ENCODE data around the gene BCAR1. TPM values are rescaled to one million over a fixed set of nuclear protein-coding genes. Genes with fewer than 3 reads are reported as not detected.
"Not testable (repeated sequence)": the region's sequence is repeated elsewhere in the genome, so short reads cannot be mapped to it uniquely, and the experiment has no call there.

BCAR1 gene
- total RNA-seq, 2 experiments from 2014 or later, result 0.04 TPM; not detected in 1

DNA sequence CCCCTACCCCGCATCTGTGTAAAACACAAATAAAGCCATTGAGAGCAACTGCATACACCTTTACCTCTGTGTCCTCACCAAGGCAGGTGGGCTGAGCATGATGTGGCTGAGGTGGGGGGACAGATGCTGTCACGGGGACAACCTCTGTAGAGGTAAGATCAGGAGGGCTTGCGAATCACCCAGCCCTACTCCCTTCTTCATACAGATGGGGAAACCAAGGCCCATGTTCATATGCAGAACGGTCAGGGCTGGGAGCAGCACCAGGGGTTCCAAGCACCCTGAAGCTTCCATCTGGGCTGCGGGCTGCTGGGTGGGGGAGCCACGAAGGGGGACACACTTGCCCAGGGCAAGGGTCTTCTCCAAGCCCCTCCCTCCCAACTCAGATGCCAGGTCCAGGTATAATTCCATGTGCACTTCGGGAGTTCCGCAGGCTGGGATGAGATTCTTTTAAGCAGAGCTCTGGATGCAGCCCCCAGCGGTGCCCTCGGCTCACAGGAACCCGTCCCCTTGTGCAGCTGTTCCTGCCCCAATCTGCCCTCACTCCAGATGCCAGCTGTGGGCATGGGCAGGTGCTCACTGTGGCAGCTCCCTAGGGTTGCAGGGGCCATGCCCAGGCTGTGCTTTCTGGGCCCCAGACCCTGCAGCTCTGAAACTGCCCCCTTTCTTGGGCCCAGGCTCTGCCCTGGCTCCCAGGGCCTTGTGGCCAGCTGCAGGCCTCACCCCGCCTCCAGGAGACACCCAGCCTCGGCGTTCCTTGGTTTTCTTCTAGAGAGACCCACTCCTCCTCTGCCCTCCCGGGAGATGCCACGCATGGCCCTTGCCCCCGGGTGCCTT lies 23.1 kb downstream of the BCAR1 start:
- no peaks in the 10 kb centered on the region for H3K36me3 Mint-ChIP-seq (ENCODE audit: low read depth)
- H3K27ac Mint-ChIP-seq, result no peak overlapping the region
- no peak for DNase-seq
- POLR2A ChIA-PET, result no interaction called here
- CTCF ChIA-PET, result interaction anchor here (1.1 to 1.6 kb wide), 2 partner anchors 8 to 28 kb away, joined by 3 to 4 read pairs; no protein-coding TSS in a partner anchor
- H3K9me3 Mint-ChIP-seq, result no peaks in the 10 kb centered on the region
- H3K27me3 Mint-ChIP-seq, result no peaks in the 10 kb centered on the region
- no peaks in the 10 kb centered on the region for H3K4me1 Mint-ChIP-seq
- H3K4me3 Mint-ChIP-seq, result no peak overlapping the region

DNA sequence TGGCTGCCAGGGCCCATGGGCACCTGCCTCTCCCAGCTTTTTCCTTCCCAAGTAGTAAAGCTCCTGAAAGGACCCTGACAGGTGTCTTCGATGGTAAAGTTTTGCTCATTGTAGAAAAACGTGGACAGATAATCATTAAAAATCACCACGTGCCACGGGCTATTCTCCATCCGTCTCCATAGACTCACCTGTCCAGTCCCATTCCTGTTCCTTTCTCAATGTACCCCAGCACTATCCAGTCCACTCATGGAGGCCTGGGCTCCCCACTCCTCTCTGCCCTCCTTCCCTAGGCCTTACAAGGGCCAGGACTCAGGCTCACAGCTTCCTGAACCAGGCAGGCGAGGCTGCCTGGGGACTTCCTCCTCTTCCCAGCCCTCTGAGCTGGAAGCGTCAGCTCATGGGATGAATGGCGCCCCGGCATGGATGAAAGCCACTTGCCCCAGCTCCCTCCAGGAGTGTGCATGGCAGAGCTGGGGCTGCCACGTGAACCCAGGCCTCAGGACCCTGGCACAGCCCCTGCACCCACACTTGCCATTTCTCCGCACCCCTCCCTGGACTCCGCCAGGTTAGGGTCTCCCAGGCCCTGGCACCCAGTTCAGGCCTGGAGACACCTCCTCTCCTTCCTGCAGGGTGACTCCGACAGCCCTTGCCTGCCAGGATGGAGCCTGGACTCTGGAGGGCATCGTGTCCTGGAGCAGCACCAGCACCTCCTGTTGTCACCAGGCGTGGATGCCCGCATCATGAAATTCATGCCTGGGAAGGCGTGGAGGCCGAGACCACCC lies 23.9 kb downstream of the BCAR1 start:
- Mint-ChIP-seq H3K27me3 (no peaks in the 10 kb centered on the region), H3K4me3 (no peak overlapping the region), H3K4me1 (no peaks in the 10 kb centered on the region), H3K27ac (no peak overlapping the region), H3K36me3 (ENCODE audit: low read depth) (no peaks in the 10 kb centered on the region), H3K9me3 (no peaks in the 10 kb centered on the region)
- no peak for DNase-seq
- POLR2A ChIA-PET, result no interaction called here
- CTCF ChIA-PET, result interaction anchor here (1.6 kb wide), 1 partner anchor 28 kb away, joined by 4 read pairs; no protein-coding TSS in a partner anchor

DNA sequence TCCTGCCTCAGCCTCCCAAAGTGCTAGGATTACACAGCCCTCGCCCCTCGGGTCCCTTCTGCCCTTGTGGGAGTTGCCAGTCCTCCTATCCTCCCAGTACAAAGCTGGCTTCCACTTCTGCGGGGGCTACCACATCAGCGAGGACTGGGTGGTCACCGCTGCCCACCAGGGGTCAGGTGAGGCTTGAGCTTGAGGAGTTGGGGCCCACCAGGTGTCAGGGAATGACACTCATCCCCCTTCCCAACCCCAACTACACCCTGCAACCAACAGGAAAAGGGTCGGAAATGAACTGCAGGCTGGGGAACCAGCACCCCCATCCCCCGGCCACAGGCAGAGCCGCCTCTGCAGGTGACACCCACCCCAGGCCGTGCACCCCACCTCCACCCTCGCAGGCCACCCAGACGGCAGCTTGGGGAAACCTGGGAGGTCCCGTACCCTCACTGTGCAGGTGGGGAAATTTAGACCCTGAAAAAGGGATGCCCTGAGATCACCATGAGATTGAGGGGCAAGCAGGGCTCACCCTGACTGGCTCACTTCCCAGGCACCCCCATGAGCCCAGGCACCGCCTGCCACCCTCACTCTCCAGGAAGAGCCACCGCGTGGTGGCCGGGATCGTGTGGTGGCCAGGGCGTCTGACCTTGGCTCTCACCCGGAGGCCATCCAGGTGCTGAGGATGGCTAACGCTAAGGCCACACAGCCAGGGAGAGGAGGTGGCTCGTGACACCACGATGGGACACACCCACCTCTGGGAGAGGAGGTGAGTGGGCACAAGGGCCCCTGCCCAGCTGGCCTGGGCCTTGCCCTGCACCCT lies 24.7 kb downstream of the BCAR1 start:
- Mint-ChIP-seq H3K27ac (no peak overlapping the region), H3K4me3 (no peak overlapping the region), H3K27me3 (no peaks in the 10 kb centered on the region), H3K9me3 (no peaks in the 10 kb centered on the region), H3K36me3 (ENCODE audit: low read depth) (no peaks in the 10 kb centered on the region), H3K4me1 (no peaks in the 10 kb centered on the region)
- CTCF ChIA-PET, result no interaction called here
- DNase-seq, result no peak
- POLR2A ChIA-PET, result no interaction called here

DNA sequence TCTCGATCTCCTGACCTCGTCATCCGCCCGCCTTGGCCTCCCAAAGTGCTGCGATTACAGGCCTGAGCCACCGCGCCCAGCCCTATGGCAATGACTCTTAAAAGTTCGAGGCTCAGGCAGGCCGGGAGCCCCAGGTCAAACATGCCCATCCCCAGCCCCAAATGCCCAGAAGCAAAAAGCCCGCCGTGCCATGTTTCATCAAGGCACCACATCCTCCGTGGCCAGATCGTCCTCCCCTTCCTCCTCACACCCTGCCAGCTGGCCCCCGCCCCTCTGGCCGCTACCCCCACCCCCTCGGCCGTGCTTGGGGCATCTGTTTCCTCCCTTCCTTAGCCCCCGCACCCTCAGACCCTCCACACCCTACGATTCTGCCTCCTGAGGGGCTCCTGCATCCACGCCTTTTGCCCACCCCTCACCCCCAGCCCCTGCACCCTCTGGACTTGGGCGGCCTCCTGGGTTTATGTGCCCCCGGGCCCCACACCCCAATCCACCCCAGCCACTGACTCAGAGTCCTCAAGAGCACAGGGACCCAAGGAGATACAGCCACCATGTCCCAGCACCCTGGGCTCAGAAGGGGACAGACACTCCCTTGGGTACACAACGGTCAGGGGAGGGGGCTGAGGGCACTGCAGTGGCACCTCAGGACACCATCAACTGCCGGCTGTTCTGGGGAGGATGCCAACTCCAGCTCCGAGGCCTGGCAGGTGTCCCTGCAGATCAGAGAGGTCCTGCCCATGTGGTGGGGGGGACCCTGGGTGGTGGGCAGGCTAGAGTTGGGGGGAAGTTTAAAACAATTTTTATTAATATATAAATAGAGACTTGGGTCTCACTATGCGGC lies 25.5 kb downstream of the BCAR1 start:
- Mint-ChIP-seq H3K27me3 (no peaks in the 10 kb centered on the region), H3K9me3 (no peaks in the 10 kb centered on the region), H3K4me1 (peaks cover 2% of the 10 kb centered on the region), H3K4me3 (no peak overlapping the region), H3K36me3 (ENCODE audit: low read depth) (no peaks in the 10 kb centered on the region), H3K27ac (no peak overlapping the region)
- CTCF ChIA-PET, result no interaction called here
- POLR2A ChIA-PET, result no interaction called here
- no peak for DNase-seq

DNA sequence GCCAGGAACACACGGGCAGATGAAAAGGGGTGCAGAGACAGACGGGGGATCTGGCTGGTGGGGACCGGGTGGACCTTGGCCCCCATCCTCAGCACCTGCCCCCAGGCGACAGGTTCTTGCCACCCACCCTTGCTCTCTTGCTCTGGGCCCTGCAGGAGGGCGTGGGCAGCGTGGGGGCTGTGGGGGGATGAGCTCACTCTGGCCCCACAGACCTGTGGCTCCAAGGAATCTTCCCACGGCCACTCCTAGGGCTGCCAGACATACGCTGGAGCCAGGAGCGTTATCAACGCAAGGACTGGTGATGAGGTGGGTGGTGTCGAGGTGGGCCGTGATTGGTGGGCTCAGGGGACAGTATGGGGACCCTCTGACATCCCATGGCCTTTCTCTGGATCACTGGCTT lies 26.3 kb downstream of the BCAR1 start:
- POLR2A ChIA-PET, result no interaction called here
- Mint-ChIP-seq H3K36me3 (ENCODE audit: low read depth) (no peaks in the 10 kb centered on the region), H3K4me3 (no peak overlapping the region), H3K4me1 (peaks cover 6% of the 10 kb centered on the region), H3K27ac (no peak overlapping the region), H3K9me3 (no peaks in the 10 kb centered on the region), H3K27me3 (no peaks in the 10 kb centered on the region)
- CTCF ChIA-PET, result interaction anchor here (1.3 kb wide), 1 partner anchor 9 kb away, joined by 4 read pairs; no protein-coding TSS in a partner anchor
- no peak for DNase-seq

DNA sequence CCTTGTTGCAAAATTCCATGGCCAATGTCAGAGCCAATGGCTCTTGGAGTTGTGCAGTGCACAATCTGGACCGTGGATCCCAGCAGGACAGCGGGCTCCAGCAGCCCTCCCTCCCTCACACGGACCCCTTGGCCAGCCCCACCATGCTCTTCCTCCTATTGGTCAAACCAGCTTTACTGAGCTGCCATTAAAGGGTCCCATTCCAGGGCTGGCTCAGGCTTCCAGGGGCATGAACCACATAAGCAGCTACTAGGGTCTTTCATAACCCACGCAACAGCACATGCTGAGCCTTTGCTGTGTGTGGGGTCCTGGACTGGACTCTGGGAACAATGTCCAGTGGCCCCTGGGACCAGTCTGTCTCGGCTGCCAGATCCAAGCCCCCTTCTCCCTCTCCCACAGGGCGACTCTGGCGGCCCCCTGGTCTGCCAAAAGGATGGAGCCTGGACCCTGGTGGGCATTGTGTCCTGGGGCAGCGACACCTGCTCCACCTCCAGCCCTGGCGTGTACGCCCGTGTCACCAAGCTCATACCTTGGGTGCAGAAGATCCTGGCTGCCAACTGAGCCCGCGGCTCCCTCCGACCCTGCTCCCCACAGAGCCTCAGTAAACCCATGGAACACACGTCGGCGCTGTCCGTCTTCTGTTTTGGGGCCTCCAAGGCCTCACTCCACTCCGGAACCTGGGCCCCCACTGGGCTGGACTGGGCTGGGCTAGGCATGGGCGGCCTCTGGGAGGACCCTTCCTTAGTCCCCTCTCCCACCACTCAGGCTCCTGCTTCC lies 26.9 kb downstream of the BCAR1 start:
- H3K27me3 Mint-ChIP-seq, result no peaks in the 10 kb centered on the region

DNA sequence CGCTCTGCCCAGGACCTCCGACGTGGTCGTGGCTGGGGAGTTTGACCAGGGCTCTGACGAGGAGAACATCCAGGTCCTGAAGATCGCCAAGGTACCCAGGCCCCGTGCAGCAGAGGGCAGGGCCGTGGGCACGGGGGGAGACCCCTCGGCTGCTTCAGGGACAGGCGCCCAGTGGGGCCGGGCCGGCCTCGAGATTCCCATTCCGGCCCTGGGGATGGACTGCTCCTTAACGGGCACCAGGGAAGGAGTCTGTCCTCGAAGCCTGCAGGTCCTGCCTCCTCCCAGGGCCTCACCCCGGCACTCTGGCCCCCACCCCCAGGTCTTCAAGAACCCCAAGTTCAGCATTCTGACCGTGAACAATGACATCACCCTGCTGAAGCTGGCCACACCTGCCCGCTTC lies 28.3 kb downstream of the BCAR1 start:
- H3K27ac Mint-ChIP-seq; H3K27me3 Mint-ChIP-seq; H3K36me3 Mint-ChIP-seq (ENCODE audit: low read depth); POLR2A ChIA-PET; DNase-seq; CTCF ChIA-PET; H3K4me3 Mint-ChIP-seq; H3K9me3 Mint-ChIP-seq: not testable (repeated sequence)
- peaks cover 20% of the 10 kb centered on the region for H3K4me1 Mint-ChIP-seq

More for the DNA sequence above, 26.9 kb downstream of the BCAR1 start:
- DNase-seq, result no peak
- Mint-ChIP-seq H3K9me3 (no peaks in the 10 kb centered on the region), H3K36me3 (ENCODE audit: low read depth) (no peaks in the 10 kb centered on the region), H3K27ac (no peak overlapping the region), H3K4me1 (peaks cover 12% of the 10 kb centered on the region), H3K4me3 (no peak overlapping the region)
- ChIA-PET POLR2A (no interaction called here), CTCF (interaction anchor here (1.3 kb wide), 1 partner anchor 9 kb away, joined by 4 read pairs; no protein-coding TSS in a partner anchor)

DNA sequence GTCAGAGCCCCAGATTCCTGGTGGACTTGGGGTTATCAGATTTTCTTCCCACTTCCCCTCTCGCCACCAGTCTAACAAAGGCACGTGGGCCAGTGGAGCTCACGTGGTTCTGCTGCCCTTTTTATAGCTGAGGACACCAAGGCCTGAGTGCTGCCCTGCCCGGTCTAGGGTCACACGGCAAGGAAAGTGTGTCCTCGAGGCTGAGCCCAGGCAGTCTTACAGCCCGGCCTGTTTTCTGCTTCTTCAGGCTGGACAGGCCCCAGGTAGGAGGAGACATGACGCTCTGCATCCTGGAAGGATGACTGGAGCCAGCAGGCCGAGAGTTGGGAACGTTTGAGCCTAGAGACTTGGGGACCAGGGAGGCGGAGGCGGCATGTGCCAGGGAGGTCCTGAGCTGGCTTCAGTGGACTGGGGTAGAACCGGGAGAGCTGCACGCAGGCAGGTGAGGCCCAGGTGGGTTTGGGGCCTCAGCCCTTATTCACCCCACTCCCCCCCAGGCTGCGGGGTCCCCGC lies 29.1 kb downstream of the BCAR1 start:
- H3K27me3 Mint-ChIP-seq, result no peaks in the 10 kb centered on the region
- H3K36me3 Mint-ChIP-seq (ENCODE audit: low read depth), result no peaks in the 10 kb centered on the region
- no peaks in the 10 kb centered on the region for H3K9me3 Mint-ChIP-seq
- POLR2A ChIA-PET, result no interaction called here
- CTCF ChIA-PET, result interaction anchor here (0.5 to 2.1 kb wide), 2 partner anchors 11 to 107 kb away, joined by 3 to 5 read pairs; no protein-coding TSS in a partner anchor
- H3K4me1 Mint-ChIP-seq, result peaks cover 20% of the 10 kb centered on the region
- no peak overlapping the region for H3K27ac Mint-ChIP-seq
- H3K4me3 Mint-ChIP-seq, result no peak overlapping the region
- DNase-seq, result no peak

DNA sequence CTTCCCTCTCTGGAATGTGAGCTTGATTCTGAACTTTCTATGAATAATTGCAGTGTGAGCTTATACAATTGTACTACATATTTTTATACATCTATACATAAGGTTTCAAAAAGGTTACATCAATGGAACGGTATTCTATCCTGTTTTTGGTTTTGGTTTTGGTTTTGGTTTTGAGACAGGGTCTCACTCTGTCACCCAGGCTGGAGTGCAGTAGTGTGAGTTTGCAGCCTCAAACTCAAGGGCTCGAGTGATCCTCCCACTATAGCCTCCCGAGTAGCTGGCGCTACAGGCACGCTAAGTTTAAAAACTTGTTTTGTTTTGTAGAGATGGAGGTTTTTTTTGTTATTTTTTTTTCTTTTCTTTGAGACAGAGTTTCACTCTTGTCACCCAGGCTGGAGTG lies 31.6 kb downstream of the BCAR1 start:
- Mint-ChIP-seq H3K4me3 (peak overlapping the region; percentile 74), H3K27ac (peak overlapping the region; percentile 96), H3K9me3 (no peaks in the 10 kb centered on the region), H3K27me3 (no peaks in the 10 kb centered on the region), H3K4me1 (peaks cover 20% of the 10 kb centered on the region), H3K36me3 (ENCODE audit: low read depth) (no peaks in the 10 kb centered on the region)
- POLR2A ChIA-PET, result interaction anchor here (1.2 kb wide), 1 partner anchor 519 kb away, joined by 3 read pairs; the partner anchor contains the start of gene MLKL
- CTCF ChIA-PET, result interaction anchor here (0.7 to 2.3 kb wide), 5 partner anchors 9 to 77 kb away, joined by 3 to 9 read pairs (median 4); no protein-coding TSS in a partner anchor
- peak; percentile 57 for DNase-seq

DNA sequence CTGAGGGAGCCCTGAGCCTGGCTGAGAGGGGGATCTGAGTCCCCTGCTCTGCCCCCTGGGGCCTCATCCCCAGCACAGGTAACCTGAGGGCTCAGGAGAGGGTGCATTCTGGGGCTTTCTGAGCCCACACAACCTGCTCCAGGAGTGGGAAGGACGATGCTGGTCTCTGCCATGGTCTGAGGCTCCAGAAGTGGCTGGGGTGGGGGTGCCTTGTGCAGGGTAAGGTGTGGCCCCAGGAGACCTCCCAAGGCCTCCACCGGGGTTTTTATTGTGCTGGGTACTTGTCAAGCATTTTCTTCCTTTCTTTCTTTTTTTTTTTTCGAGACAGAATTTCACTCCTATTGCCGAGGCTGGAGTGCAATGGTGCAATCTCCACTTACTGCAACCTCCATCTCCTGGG lies 32.3 kb downstream of the BCAR1 start:
- ChIA-PET CTCF (interaction anchor here (0.7 to 2.3 kb wide), 5 partner anchors 15 to 78 kb away, joined by 3 to 9 read pairs (median 4); no protein-coding TSS in a partner anchor), POLR2A (interaction anchor here (1.2 kb wide), 1 partner anchor 518 kb away, joined by 3 read pairs; the partner anchor contains the start of gene MLKL)
- H3K4me3 Mint-ChIP-seq, result no peak overlapping the region
- no peaks in the 10 kb centered on the region for H3K9me3 Mint-ChIP-seq
- H3K36me3 Mint-ChIP-seq (ENCODE audit: low read depth), result no peaks in the 10 kb centered on the region
- H3K27me3 Mint-ChIP-seq, result no peaks in the 10 kb centered on the region
- H3K4me1 Mint-ChIP-seq, result peaks cover 20% of the 10 kb centered on the region
- H3K27ac Mint-ChIP-seq, result peak overlapping the region; percentile 96
- no peak for DNase-seq

Measured in activated CD4-positive, alpha-beta T cell treated with anti-CD3 and anti-CD28 coated beads, Interleukin-2, amount 10 ng/mL, durations not matched to agents 7 days and 5 days (primary cell).